ENCODE results near the gene ERC1.

The ERC1 gene

DNA sequence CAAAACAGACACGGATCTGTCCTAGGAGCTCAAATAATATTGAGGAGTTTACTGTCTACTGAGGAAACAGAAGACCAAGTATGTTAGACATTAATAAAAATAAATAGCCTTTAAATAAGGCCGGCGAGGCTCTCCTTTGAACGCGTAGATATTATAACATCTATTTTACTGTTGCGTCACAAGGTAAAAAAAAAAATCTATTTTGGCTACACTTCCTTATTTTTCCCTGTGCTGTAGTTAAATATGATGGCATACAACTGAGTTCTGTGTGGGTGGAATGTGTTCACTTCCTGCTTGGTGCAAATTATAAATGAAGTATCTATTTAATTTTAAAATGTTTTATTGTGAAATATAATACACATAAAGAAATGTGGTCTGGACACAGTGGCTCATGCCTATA is 24.3 kb upstream of the ERC1 start:
- H3K4me1 ChIP-seq (ENCODE audit: low read depth, poor library complexity, severe bottlenecking): no peaks in the 10 kb centered on the region
- TF ChIP-seq, protein P1, sequence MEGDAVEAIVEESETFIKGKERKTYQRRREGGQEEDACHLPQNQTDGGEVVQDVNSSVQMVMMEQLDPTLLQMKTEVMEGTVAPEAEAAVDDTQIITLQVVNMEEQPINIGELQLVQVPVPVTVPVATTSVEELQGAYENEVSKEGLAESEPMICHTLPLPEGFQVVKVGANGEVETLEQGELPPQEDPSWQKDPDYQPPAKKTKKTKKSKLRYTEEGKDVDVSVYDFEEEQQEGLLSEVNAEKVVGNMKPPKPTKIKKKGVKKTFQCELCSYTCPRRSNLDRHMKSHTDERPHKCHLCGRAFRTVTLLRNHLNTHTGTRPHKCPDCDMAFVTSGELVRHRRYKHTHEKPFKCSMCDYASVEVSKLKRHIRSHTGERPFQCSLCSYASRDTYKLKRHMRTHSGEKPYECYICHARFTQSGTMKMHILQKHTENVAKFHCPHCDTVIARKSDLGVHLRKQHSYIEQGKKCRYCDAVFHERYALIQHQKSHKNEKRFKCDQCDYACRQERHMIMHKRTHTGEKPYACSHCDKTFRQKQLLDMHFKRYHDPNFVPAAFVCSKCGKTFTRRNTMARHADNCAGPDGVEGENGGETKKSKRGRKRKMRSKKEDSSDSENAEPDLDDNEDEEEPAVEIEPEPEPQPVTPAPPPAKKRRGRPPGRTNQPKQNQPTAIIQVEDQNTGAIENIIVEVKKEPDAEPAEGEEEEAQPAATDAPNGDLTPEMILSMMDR (conservative IDR thresholded peaks at IDR 0.05; ENCODE audit: low read depth, low read length): no peak
- H3K27ac ChIP-seq: no peak overlapping the region
- H3K79me2 ChIP-seq (ENCODE audit: insufficient read depth, low read depth): no peaks in the 10 kb centered on the region
- no peak overlapping the region for H3K4me3 ChIP-seq (IDR thresholded peaks at IDR 0.05; ENCODE audit: insufficient read depth, low read depth, low read length)
- no peaks in the 10 kb centered on the region for H3K27me3 ChIP-seq (ENCODE audit: insufficient read depth, low read depth)
- H3K4me2 ChIP-seq: no peak overlapping the region
- H4K20me1 ChIP-seq (ENCODE audit: insufficient read depth): no peaks in the 10 kb centered on the region
- H3K36me3 ChIP-seq (ENCODE audit: insufficient read depth): no peaks in the 10 kb centered on the region
- no peak overlapping the region for H3K9ac ChIP-seq
- no peak overlapping the region for H2AFZ ChIP-seq (ENCODE audit: low read depth)

DNA sequence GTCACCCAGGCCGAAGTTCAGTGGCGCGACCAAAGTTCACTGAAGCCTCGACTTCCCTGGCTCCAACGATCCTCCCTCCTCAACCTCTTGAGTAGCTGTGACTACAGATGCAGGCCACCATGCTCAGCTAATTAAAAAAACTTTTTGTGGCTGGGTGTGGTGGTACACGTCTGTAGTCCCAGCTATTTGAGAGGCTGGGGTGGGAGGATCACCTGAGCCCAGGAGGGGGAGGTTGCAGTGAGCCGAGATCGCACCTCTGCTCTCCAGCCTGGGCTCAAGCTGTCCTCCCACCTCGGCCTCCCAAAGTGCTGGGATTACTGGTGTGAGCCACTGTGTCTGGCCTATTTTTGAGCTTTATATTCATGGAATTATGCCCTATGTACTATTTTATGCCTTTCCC is 23.4 kb upstream of the ERC1 start:
- Histone ChIP-seq H3K4me3 (IDR thresholded peaks at IDR 0.05; ENCODE audit: insufficient read depth, low read depth, low read length) (no peak overlapping the region), H2AFZ (ENCODE audit: low read depth) (no peak overlapping the region), H3K9ac (no peak overlapping the region), H3K79me2 (ENCODE audit: insufficient read depth, low read depth) (no peaks in the 10 kb centered on the region), H3K4me2 (no peak overlapping the region), H3K27ac (no peak overlapping the region), H4K20me1 (ENCODE audit: insufficient read depth) (no peaks in the 10 kb centered on the region), H3K36me3 (ENCODE audit: insufficient read depth) (no peaks in the 10 kb centered on the region), H3K4me1 (ENCODE audit: low read depth, poor library complexity, severe bottlenecking) (no peaks in the 10 kb centered on the region), H3K27me3 (ENCODE audit: insufficient read depth, low read depth) (no peaks in the 10 kb centered on the region)
- TF ChIP-seq, protein P1 (conservative IDR thresholded peaks at IDR 0.05; ENCODE audit: low read depth, low read length): no peak

DNA sequence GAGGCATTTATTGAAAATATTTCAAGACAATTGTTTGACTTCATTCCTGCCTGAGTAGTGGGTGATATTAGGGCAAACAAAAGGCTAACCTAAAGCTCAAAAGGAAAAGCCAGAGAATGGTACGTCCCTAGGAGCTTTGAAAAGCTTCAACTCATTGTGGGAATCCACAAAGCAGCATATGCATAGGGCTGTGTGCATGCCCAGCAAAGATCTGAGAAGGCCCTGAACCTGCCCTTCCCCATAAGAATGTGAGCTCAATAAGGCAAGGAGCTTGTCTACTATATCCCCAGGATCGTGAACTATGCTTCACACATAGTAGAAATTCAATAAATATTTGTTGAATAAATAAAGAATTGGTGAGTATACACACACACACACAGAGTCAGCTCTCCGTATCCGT is 22.5 kb upstream of the ERC1 start:
- Histone ChIP-seq H3K9ac (no peak overlapping the region), H2AFZ (ENCODE audit: low read depth) (no peak overlapping the region), H3K79me2 (ENCODE audit: insufficient read depth, low read depth) (no peaks in the 10 kb centered on the region), H4K20me1 (ENCODE audit: insufficient read depth) (no peaks in the 10 kb centered on the region), H3K4me1 (ENCODE audit: low read depth, poor library complexity, severe bottlenecking) (no peaks in the 10 kb centered on the region), H3K27ac (no peak overlapping the region), H3K4me3 (IDR thresholded peaks at IDR 0.05; ENCODE audit: insufficient read depth, low read depth, low read length) (no peak overlapping the region), H3K27me3 (ENCODE audit: insufficient read depth, low read depth) (no peaks in the 10 kb centered on the region), H3K4me2 (no peak overlapping the region), H3K36me3 (ENCODE audit: insufficient read depth) (no peaks in the 10 kb centered on the region)
- TF ChIP-seq, protein P1 (conservative IDR thresholded peaks at IDR 0.05; ENCODE audit: low read depth, low read length): no peak

DNA sequence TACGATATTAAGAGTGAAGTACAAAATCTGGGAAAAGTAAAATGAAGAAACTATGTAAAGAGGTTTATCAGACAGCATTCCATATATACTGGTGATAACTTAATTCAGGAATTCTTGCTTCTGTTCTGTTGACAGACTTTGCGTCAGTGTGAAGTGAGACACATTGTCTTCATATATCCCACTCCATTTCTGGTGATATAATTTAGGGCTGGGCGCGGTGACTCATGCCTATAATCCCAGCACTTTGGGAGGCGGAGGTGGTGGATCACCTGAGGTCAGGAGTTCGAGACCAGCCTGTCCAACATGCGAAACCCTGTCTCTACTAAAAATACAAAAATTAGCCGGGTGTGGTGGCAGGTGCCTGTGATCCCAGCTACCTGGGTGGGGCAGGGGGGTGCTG is 21.2 kb upstream of the ERC1 start:
- H3K36me3 ChIP-seq (ENCODE audit: insufficient read depth): no peaks in the 10 kb centered on the region
- H4K20me1 ChIP-seq (ENCODE audit: insufficient read depth): no peaks in the 10 kb centered on the region
- H3K9ac ChIP-seq: no peak overlapping the region
- H3K4me3 ChIP-seq (IDR thresholded peaks at IDR 0.05; ENCODE audit: insufficient read depth, low read depth, low read length): no peak overlapping the region
- H3K79me2 ChIP-seq (ENCODE audit: insufficient read depth, low read depth): no peaks in the 10 kb centered on the region
- no peak overlapping the region for H2AFZ ChIP-seq (ENCODE audit: low read depth)
- H3K27ac ChIP-seq: no peak overlapping the region
- H3K4me2 ChIP-seq: no peak overlapping the region
- TF ChIP-seq, protein P1 (conservative IDR thresholded peaks at IDR 0.05; ENCODE audit: low read depth, low read length): no peak
- no peaks in the 10 kb centered on the region for H3K4me1 ChIP-seq (ENCODE audit: low read depth, poor library complexity, severe bottlenecking)
- no peaks in the 10 kb centered on the region for H3K27me3 ChIP-seq (ENCODE audit: insufficient read depth, low read depth)

DNA sequence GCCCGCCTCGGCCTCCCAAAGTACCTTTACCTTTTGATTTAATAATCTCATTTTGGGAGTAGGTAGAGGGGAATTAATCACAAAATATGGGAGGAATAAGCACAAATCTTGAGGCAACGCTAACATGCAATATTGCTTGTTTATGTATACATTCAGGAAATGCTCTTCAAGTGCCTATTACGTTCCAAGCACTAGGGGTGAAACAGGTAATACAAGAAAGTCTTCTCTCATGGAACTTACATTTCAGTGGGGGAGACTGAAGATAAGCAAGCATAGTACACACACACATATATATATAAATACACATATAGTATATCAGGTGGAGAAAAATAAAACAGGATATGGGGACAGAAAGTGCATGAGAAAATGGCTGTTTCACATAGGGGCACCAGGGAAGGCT is 19.0 kb upstream of the ERC1 start:
- no peaks in the 10 kb centered on the region for H4K20me1 ChIP-seq (ENCODE audit: insufficient read depth)
- no peaks in the 10 kb centered on the region for H3K36me3 ChIP-seq (ENCODE audit: insufficient read depth)
- no peak overlapping the region for H3K4me3 ChIP-seq (IDR thresholded peaks at IDR 0.05; ENCODE audit: insufficient read depth, low read depth, low read length)
- no peak overlapping the region for H2AFZ ChIP-seq (ENCODE audit: low read depth)
- H3K27me3 ChIP-seq (ENCODE audit: insufficient read depth, low read depth): no peaks in the 10 kb centered on the region
- H3K9ac ChIP-seq: no peak overlapping the region
- TF ChIP-seq, protein P1 (conservative IDR thresholded peaks at IDR 0.05; ENCODE audit: low read depth, low read length): no peak
- H3K4me2 ChIP-seq: no peak overlapping the region
- no peaks in the 10 kb centered on the region for H3K4me1 ChIP-seq (ENCODE audit: low read depth, poor library complexity, severe bottlenecking)
- H3K79me2 ChIP-seq (ENCODE audit: insufficient read depth, low read depth): no peaks in the 10 kb centered on the region
- H3K27ac ChIP-seq: no peak overlapping the region
